ENCODE results near the gene AK5. TPM values are rescaled to one million over a fixed set of nuclear protein-coding genes. Genes with fewer than 3 reads are reported as not detected.

Gene AK5
- total RNA-seq, 1 experiment from 2014 or later = 3.0 TPM

DNA sequence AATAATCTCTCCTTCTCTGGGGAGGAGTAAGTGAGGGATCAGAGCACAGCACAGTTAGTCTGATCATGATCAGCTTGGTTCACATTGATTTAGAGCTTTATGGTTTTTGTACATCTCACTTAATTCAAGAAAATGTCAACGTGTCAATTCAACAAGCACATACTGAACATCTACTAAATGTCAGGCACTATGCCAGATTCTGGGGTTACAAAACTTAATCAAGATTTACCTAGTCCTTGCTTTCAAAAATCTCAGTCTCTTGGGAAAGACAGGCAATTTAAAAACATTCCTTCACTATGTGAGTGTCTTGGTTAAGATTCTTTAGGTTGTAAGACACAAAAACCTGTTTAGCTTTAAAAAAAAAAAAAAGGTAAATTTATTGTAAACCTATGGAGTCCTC, 181.4 kb downstream of the AK5 start:
- in situ Hi-C loops (cut with HindIII; ENCODE audit: low pct_unique_long_range_greater_than_20kb, low sequenced_read_pairs) = no loop called here
- BruUV-seq (replicated peaks) = no TSS peak
- Histone ChIP-seq H3K27ac (ENCODE audit: low read length) (no peak overlapping the region), H3K4me1 (ENCODE audit: control insufficient read depth, insufficient read depth, low read length) (no peaks in the 10 kb centered on the region), H3K9me3 (ENCODE audit: control insufficient read depth, insufficient read depth, low read depth, low read length) (no peaks in the 10 kb centered on the region), H3K4me3 (ENCODE audit: low read depth in 2 of 2, low read length in 2 of 2) (no peak overlapping the region), H3K36me3 (ENCODE audit: control insufficient read depth, insufficient read depth, low read length) (no peaks in the 10 kb centered on the region), H3K27me3 (ENCODE audit: control insufficient read depth, insufficient read depth, low read length) (no peaks in the 10 kb centered on the region)
- ATAC-seq (no peak), DNase-seq (ENCODE audit: low read depth, low spot score) (no peak)
- TF ChIP-seq TCF7L2 (IDR thresholded peaks at IDR 0.05; ENCODE audit: low read depth, low read length) = no peak
- TF ChIP-seq, protein P1, sequence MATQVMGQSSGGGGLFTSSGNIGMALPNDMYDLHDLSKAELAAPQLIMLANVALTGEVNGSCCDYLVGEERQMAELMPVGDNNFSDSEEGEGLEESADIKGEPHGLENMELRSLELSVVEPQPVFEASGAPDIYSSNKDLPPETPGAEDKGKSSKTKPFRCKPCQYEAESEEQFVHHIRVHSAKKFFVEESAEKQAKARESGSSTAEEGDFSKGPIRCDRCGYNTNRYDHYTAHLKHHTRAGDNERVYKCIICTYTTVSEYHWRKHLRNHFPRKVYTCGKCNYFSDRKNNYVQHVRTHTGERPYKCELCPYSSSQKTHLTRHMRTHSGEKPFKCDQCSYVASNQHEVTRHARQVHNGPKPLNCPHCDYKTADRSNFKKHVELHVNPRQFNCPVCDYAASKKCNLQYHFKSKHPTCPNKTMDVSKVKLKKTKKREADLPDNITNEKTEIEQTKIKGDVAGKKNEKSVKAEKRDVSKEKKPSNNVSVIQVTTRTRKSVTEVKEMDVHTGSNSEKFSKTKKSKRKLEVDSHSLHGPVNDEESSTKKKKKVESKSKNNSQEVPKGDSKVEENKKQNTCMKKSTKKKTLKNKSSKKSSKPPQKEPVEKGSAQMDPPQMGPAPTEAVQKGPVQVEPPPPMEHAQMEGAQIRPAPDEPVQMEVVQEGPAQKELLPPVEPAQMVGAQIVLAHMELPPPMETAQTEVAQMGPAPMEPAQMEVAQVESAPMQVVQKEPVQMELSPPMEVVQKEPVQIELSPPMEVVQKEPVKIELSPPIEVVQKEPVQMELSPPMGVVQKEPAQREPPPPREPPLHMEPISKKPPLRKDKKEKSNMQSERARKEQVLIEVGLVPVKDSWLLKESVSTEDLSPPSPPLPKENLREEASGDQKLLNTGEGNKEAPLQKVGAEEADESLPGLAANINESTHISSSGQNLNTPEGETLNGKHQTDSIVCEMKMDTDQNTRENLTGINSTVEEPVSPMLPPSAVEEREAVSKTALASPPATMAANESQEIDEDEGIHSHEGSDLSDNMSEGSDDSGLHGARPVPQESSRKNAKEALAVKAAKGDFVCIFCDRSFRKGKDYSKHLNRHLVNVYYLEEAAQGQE (IDR thresholded peaks at IDR 0.05; ENCODE audit: insufficient read depth in 1 of 2, low read depth in 2 of 2, low read length in 1 of 2) = no peak
- TF ChIP-seq POLR2AphosphoS5 (IDR thresholded peaks at IDR 0.05; ENCODE audit: low read depth, low read length) = no peak
- no peak for TF ChIP-seq SIN3A (IDR thresholded peaks at IDR 0.05; ENCODE audit: borderline replicate concordance, insufficient read depth, low read depth, low read length)
- TF ChIP-seq, protein P2, sequence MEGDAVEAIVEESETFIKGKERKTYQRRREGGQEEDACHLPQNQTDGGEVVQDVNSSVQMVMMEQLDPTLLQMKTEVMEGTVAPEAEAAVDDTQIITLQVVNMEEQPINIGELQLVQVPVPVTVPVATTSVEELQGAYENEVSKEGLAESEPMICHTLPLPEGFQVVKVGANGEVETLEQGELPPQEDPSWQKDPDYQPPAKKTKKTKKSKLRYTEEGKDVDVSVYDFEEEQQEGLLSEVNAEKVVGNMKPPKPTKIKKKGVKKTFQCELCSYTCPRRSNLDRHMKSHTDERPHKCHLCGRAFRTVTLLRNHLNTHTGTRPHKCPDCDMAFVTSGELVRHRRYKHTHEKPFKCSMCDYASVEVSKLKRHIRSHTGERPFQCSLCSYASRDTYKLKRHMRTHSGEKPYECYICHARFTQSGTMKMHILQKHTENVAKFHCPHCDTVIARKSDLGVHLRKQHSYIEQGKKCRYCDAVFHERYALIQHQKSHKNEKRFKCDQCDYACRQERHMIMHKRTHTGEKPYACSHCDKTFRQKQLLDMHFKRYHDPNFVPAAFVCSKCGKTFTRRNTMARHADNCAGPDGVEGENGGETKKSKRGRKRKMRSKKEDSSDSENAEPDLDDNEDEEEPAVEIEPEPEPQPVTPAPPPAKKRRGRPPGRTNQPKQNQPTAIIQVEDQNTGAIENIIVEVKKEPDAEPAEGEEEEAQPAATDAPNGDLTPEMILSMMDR (IDR thresholded peaks at IDR 0.05) = no peak
- POLR2A ChIA-PET = no interaction called here
- intact Hi-C loops (cut with micrococcal nuclease; ENCODE audit: unreplicated experiment) = no loop called here
- CTCF ChIA-PET = interaction anchor here (0.6 to 1.1 kb wide), 2 partner anchors 23 to 437 kb away, joined by 3 to 4 read pairs; no protein-coding TSS in a partner anchor

DNA sequence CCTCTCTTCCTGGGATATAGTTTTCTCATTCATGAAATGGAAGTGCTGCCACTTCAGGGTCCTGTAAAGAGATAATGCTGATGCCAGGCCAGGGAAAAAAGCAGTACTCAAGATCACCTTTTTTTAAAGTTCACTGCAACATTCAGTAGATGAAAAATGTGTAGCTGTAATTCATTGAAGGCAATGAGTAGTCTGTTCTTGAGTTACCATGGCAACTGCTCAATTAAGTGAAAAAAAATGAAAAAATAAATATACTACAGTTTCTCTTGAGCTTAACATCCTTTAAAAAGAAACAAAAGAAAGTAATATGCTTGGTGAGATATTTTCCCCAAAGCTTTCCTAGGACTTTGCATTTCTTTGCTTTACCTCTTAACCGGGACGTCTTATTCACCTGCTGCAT, 183.3 kb downstream of the AK5 start:
- no peak overlapping the region for H3K4me3 ChIP-seq (ENCODE audit: low read depth in 2 of 2, low read length in 2 of 2)
- ChIA-PET CTCF (no interaction called here), POLR2A (interaction anchor here (0.6 kb wide), 1 partner anchor 93 kb away, joined by 6 read pairs; no protein-coding TSS in a partner anchor)
- H3K4me1 ChIP-seq (ENCODE audit: control insufficient read depth, insufficient read depth, low read length) = no peaks in the 10 kb centered on the region
- H3K27me3 ChIP-seq (ENCODE audit: control insufficient read depth, insufficient read depth, low read length) = no peaks in the 10 kb centered on the region
- intact Hi-C loops (cut with micrococcal nuclease; ENCODE audit: unreplicated experiment) (no loop called here), in situ Hi-C loops (cut with HindIII; ENCODE audit: low pct_unique_long_range_greater_than_20kb, low sequenced_read_pairs) (no loop called here)
- no TSS peak for BruUV-seq (replicated peaks)
- no peaks in the 10 kb centered on the region for H3K9me3 ChIP-seq (ENCODE audit: control insufficient read depth, insufficient read depth, low read depth, low read length)
- ATAC-seq (no peak), DNase-seq (ENCODE audit: low read depth, low spot score) (no peak)
- no peak for TF ChIP-seq POLR2AphosphoS5 (IDR thresholded peaks at IDR 0.05; ENCODE audit: low read depth, low read length)
- TF ChIP-seq SIN3A (IDR thresholded peaks at IDR 0.05; ENCODE audit: borderline replicate concordance, insufficient read depth, low read depth, low read length) = no peak
- TF ChIP-seq, protein P1 (IDR thresholded peaks at IDR 0.05; ENCODE audit: insufficient read depth in 1 of 2, low read depth in 2 of 2, low read length in 1 of 2) = no peak
- TF ChIP-seq, protein P2 (IDR thresholded peaks at IDR 0.05) = no peak
- TF ChIP-seq TCF7L2 (IDR thresholded peaks at IDR 0.05; ENCODE audit: low read depth, low read length) = no peak
- H3K36me3 ChIP-seq (ENCODE audit: control insufficient read depth, insufficient read depth, low read length) = no peaks in the 10 kb centered on the region
- H3K27ac ChIP-seq (ENCODE audit: low read length) = no peak overlapping the region
